Astrocyte (in vitro differentiated cells and primary cell): ENCODE results near the gene ATXN10.

ENCODE experiments used
- EZH2 ChIP-seq: IDR thresholded peaks from 2 replicates; pipeline ENCODE4 v1.6.1; 2012; ENCODE audit warnings: mild to moderate bottlenecking, low read length, inconsistent platforms; ENCODE audit not compliant: insufficient read depth
- TF ChIP-seq, protein P1 (sequence below): IDR thresholded peaks from 2 replicates; pipeline ENCODE4 v1.5.1; 2011; ENCODE audit warnings: low read depth, mild to moderate bottlenecking, inconsistent platforms, low read length, moderate library complexity; ENCODE audit not compliant: insufficient read depth

DNA sequence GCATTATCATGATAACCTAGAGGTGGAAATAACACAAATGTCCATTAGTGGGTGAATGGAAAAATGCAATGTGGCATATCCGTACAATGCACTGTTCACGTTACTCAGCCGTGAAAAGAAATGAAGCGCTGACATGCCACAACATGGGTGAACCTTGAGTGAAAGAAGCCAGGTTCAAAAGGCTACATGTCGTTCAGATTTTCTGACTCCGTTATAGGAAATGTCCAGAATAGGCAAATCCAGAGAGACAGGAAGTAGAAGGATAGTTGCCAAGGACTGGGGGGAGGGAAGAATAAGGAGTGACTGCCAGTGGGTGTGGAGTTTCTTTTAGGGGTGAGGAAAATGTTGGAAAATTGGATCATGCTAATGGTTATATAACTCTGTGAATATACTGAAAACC is 133.8 kb downstream of the ATXN10 start:
- TF ChIP-seq, protein P1, sequence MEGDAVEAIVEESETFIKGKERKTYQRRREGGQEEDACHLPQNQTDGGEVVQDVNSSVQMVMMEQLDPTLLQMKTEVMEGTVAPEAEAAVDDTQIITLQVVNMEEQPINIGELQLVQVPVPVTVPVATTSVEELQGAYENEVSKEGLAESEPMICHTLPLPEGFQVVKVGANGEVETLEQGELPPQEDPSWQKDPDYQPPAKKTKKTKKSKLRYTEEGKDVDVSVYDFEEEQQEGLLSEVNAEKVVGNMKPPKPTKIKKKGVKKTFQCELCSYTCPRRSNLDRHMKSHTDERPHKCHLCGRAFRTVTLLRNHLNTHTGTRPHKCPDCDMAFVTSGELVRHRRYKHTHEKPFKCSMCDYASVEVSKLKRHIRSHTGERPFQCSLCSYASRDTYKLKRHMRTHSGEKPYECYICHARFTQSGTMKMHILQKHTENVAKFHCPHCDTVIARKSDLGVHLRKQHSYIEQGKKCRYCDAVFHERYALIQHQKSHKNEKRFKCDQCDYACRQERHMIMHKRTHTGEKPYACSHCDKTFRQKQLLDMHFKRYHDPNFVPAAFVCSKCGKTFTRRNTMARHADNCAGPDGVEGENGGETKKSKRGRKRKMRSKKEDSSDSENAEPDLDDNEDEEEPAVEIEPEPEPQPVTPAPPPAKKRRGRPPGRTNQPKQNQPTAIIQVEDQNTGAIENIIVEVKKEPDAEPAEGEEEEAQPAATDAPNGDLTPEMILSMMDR, result no peak
- TF ChIP-seq EZH2, result no peak
